Measurements from ENCODE around the gene NHLH1. TPM values are rescaled to one million over a fixed set of nuclear protein-coding genes. Genes with fewer than 3 reads are reported as not detected.

NHLH1 gene
- polyA plus RNA-seq, 3 donors: 1.0 TPM; not detected in 2

DNA sequence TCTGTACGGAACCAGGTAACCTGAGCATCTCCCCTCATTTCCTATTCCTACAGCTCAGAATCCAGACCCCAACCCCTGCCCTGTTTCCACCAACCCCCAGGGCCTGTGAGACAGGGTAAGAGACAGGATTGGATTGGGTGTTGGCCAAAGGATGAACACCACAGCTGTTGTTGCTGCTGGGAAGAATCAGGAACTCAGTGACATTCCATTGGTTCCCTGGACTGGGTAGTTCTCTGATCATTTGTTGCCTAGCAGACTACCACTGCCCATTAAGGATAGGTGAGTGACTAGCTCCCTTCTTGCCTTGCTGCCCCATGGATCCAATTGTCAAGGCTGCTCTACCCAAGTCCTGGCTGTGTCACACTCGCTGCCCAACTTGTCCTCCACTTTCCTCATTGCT is 13.6 kb upstream of the NHLH1 start:
- H3K4me3 Mint-ChIP-seq: no peak overlapping the region
- H3K27ac Mint-ChIP-seq: peak overlapping the region in 3 of 7 donors; percentile 2 to 56 (median 39)
- peaks cover 38% of the 10 kb centered on the region for H4K20me1 ChIP-seq (ENCODE audit: insufficient read depth, low read length)
- no peak for TF ChIP-seq CTCF (IDR thresholded peaks at IDR 0.05)
- no peaks in the 10 kb centered on the region for H3K9me3 ChIP-seq (replicated peaks in 1 of 2; ENCODE audit: control insufficient read depth in 1 of 2, insufficient read depth in 1 of 2, low read length in 2 of 2)
- no peak overlapping the region for H3K4me2 ChIP-seq (replicated peaks; ENCODE audit: extremely low read depth, low read length, poor library complexity, severe bottlenecking)
- no peaks in the 10 kb centered on the region for H3K4me1 Mint-ChIP-seq
- H3K4me3 ChIP-seq (replicated peaks in 1 of 3; ENCODE audit: low read depth in 2 of 3, low read length in 3 of 3): no peak overlapping the region
- no peaks in the 10 kb centered on the region for H3K27me3 ChIP-seq (ENCODE audit: control insufficient read depth in 2 of 2, insufficient read depth in 2 of 2, low read length in 2 of 2)
- peaks cover 91 to 100% of the 10 kb centered on the region in 2 donors for H3K36me3 Mint-ChIP-seq
- H3K9ac ChIP-seq (ENCODE audit: insufficient read depth, low read length, poor library complexity, severe bottlenecking): no peak overlapping the region
- H3K4me1 ChIP-seq (ENCODE audit: control insufficient read depth in 1 of 2, insufficient read depth in 2 of 2, low read length in 2 of 2): no peaks in the 10 kb centered on the region
- no peaks in the 10 kb centered on the region for H3K9me3 Mint-ChIP-seq
- DNase-seq: no peak
- H3K79me2 ChIP-seq (ENCODE audit: insufficient read depth, low read length): peaks cover 21% of the 10 kb centered on the region
- no peak overlapping the region for H3K27ac ChIP-seq (ENCODE audit: low read depth in 1 of 2, low read length in 2 of 2)
- intact Hi-C loops (cut with micrococcal nuclease): no loop called here
- no peaks in the 10 kb centered on the region for H3K27me3 Mint-ChIP-seq (ENCODE audit: low read depth in 3 of 3)
- no peak overlapping the region for H2AFZ ChIP-seq (ENCODE audit: insufficient read depth, low read depth, low read length, poor library complexity, severe bottlenecking)
- 100% methylated on average over 1 of the region's 2 CpGs for WGBS (ENCODE audit: insufficient coverage)
- peaks cover 100% of the 10 kb centered on the region in 2 donors for H3K36me3 ChIP-seq (replicated peaks in 1 of 2; ENCODE audit: control insufficient read depth in 1 of 2, insufficient read depth in 2 of 2, low read length in 2 of 2)

GRCh38 chr1:160354388-160354985 is 12.4 kb upstream of the NHLH1 start:
- Histone ChIP-seq H3K27me3 (ENCODE audit: control insufficient read depth in 2 of 2, insufficient read depth in 2 of 2, low read length in 2 of 2) (no peaks in the 10 kb centered on the region), H3K9me3 (replicated peaks in 1 of 2; ENCODE audit: control insufficient read depth in 1 of 2, insufficient read depth in 1 of 2, low read length in 2 of 2) (no peaks in the 10 kb centered on the region), H3K9ac (ENCODE audit: insufficient read depth, low read length, poor library complexity, severe bottlenecking) (no peak overlapping the region), H3K4me3 (replicated peaks in 1 of 3; ENCODE audit: low read depth in 2 of 3, low read length in 3 of 3) (no peak overlapping the region), H3K36me3 (replicated peaks in 1 of 2; ENCODE audit: control insufficient read depth in 1 of 2, insufficient read depth in 2 of 2, low read length in 2 of 2) (peaks cover 95 to 100% of the 10 kb centered on the region in 2 donors), H4K20me1 (ENCODE audit: insufficient read depth, low read length) (peaks cover 43% of the 10 kb centered on the region), H3K4me1 (ENCODE audit: control insufficient read depth in 1 of 2, insufficient read depth in 2 of 2, low read length in 2 of 2) (no peaks in the 10 kb centered on the region), H2AFZ (ENCODE audit: insufficient read depth, low read depth, low read length, poor library complexity, severe bottlenecking) (no peak overlapping the region), H3K79me2 (ENCODE audit: insufficient read depth, low read length) (peaks cover 8% of the 10 kb centered on the region), H3K27ac (ENCODE audit: low read depth in 1 of 2, low read length in 2 of 2) (peak overlapping the region in 1 of 2 donors; percentile 44), H3K4me2 (replicated peaks; ENCODE audit: extremely low read depth, low read length, poor library complexity, severe bottlenecking) (no peak overlapping the region)
- Mint-ChIP-seq H3K9me3 (no peaks in the 10 kb centered on the region), H3K4me3 (no peak overlapping the region), H3K36me3 (peaks cover 96 to 100% of the 10 kb centered on the region in 2 donors), H3K27me3 (ENCODE audit: low read depth in 3 of 3) (no peaks in the 10 kb centered on the region), H3K27ac (peak overlapping the region in 2 of 7 donors; percentile 53 to 68), H3K4me1 (no peaks in the 10 kb centered on the region)
- peak; percentile 52 for TF ChIP-seq CTCF (IDR thresholded peaks at IDR 0.05)
- intact Hi-C loops (cut with micrococcal nuclease): no loop called here
- WGBS (ENCODE audit: insufficient coverage): 100% methylated on average over 2 of the region's 5 CpGs
- peak in 1 of 3 donors; percentile 19 for DNase-seq

Data from CD14-positive monocyte (primary cell).